HG02973 (cell line): Measurements from ENCODE around the gene HBA1.
"Not testable (repeated sequence)": the region's sequence is repeated elsewhere in the genome, so short reads cannot be mapped to it uniquely, and the experiment has no call there.

Experiments
- ATAC-seq: cut with Tn5 transposase; IDR thresholded peaks from one replicate; pipeline ENCODE4 v1.9.1; 2021; ENCODE audit warnings: moderate library complexity; ENCODE audit not compliant: unreplicated experiment

HBA1 gene

GRCh38 chr16:193441-193840 lies 17.0 kb downstream of the HBA1 start:
- ATAC-seq: no peak

- no peak for ATAC-seq
Measured at GRCh38 chr16:194516-194915, 18.0 kb downstream of the HBA1 start.

GRCh38 chr16:200388-200787 lies 23.9 kb downstream of the HBA1 start:
- ATAC-seq: no peak

GRCh38 chr16:203246-203645 lies 26.8 kb downstream of the HBA1 start:
- no peak for ATAC-seq

GRCh38 chr16:204046-204445 lies 27.6 kb downstream of the HBA1 start:
- not testable (repeated sequence) for ATAC-seq

GRCh38 chr16:209359-209758 lies 32.9 kb downstream of the HBA1 start:
- ATAC-seq: not testable (repeated sequence)

- ATAC-seq: not testable (repeated sequence)
Measured at GRCh38 chr16:211631-212180, 35.2 kb downstream of the HBA1 start.

GRCh38 chr16:212999-213398 lies 36.5 kb downstream of the HBA1 start:
- ATAC-seq: no peak

GRCh38 chr16:220021-220420 lies 43.5 kb downstream of the HBA1 start:
- ATAC-seq: no peak
